Measurements from ENCODE around the gene MINDY4.

DNA sequence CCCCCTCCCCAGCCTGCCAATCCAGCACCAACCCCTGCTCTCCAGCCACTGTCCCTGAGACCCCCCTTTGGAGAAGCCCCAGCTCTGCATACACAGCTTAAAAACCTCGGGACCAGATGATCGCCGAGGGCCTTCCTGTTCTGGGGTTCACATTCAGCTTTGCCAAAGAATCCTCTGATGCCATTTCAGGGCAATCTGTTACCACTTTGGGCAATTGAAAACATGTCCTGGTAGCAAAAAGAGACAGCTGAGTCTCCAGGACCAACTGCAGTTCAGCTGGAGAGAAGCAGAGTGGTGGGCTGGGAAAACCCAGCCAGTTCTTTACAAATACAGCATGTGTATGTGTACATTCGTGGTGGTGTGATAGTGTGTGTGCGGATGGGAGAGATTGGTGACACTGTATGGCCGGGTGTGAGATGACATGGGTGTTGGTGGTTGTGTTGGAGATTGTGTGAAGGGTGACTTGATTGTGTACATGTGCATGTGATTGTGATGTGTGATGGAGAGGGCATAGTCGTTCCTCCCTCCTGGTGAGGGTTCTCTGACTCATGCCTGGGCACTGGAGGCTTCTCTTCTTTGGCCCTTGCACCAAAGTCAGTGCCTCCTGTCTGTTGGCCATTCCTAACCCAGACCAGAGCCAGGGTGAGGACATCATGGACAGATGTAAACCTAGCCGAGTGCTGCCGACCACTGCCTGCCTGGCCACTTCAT is 91.9 kb downstream of the MINDY4 start:
- TF ChIP-seq, protein P1, sequence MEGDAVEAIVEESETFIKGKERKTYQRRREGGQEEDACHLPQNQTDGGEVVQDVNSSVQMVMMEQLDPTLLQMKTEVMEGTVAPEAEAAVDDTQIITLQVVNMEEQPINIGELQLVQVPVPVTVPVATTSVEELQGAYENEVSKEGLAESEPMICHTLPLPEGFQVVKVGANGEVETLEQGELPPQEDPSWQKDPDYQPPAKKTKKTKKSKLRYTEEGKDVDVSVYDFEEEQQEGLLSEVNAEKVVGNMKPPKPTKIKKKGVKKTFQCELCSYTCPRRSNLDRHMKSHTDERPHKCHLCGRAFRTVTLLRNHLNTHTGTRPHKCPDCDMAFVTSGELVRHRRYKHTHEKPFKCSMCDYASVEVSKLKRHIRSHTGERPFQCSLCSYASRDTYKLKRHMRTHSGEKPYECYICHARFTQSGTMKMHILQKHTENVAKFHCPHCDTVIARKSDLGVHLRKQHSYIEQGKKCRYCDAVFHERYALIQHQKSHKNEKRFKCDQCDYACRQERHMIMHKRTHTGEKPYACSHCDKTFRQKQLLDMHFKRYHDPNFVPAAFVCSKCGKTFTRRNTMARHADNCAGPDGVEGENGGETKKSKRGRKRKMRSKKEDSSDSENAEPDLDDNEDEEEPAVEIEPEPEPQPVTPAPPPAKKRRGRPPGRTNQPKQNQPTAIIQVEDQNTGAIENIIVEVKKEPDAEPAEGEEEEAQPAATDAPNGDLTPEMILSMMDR (IDR thresholded peaks at IDR 0.05) = no peak
- TF ChIP-seq ESRRA (CRISPR knock-in tag; IDR thresholded peaks at IDR 0.05; ENCODE audit: borderline replicate concordance) (no peak), SOX15 (CRISPR knock-in tag; IDR thresholded peaks at IDR 0.05) (no peak), ZNF121 (CRISPR knock-in tag; IDR thresholded peaks at IDR 0.05) (no peak), SMAD3 (CRISPR knock-in tag; IDR thresholded peaks at IDR 0.05; ENCODE audit: borderline replicate concordance) (no peak), TP53 (CRISPR knock-in tag; IDR thresholded peaks at IDR 0.05) (no peak), CREB1 (CRISPR knock-in tag; IDR thresholded peaks at IDR 0.05) (no peak), TEAD4 (CRISPR knock-in tag; IDR thresholded peaks at IDR 0.05) (no peak)
- TF ChIP-seq, protein P2, sequence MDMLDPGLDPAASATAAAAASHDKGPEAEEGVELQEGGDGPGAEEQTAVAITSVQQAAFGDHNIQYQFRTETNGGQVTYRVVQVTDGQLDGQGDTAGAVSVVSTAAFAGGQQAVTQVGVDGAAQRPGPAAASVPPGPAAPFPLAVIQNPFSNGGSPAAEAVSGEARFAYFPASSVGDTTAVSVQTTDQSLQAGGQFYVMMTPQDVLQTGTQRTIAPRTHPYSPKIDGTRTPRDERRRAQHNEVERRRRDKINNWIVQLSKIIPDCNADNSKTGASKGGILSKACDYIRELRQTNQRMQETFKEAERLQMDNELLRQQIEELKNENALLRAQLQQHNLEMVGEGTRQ (CRISPR knock-in tag; IDR thresholded peaks at IDR 0.05) = no peak
- TF ChIP-seq, protein P3, sequence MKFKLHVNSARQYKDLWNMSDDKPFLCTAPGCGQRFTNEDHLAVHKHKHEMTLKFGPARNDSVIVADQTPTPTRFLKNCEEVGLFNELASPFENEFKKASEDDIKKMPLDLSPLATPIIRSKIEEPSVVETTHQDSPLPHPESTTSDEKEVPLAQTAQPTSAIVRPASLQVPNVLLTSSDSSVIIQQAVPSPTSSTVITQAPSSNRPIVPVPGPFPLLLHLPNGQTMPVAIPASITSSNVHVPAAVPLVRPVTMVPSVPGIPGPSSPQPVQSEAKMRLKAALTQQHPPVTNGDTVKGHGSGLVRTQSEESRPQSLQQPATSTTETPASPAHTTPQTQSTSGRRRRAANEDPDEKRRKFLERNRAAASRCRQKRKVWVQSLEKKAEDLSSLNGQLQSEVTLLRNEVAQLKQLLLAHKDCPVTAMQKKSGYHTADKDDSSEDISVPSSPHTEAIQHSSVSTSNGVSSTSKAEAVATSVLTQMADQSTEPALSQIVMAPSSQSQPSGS (CRISPR knock-in tag; IDR thresholded peaks at IDR 0.05; ENCODE audit: borderline replicate concordance, low read depth) = no peak

All from WTC11 (cell line).